Upper lobe of right lung (tissue), 1 donor: Measurements from ENCODE around the gene CDK18. TPM values are rescaled to one million over a fixed set of nuclear protein-coding genes. Genes with fewer than 3 reads are reported as not detected.

Experiments
- ATAC-seq: fragments of 200-7000 bp; cut with Tn5 transposase; one replicate; pipeline ENCODE4 v1.9.1; 2020; ENCODE audit warnings: mild to moderate bottlenecking, moderate library complexity
- DNase-seq: peaks from one replicate; pipeline ENCODE4 v3.0.0-alpha.2; 2020
- H3K27ac ChIP-seq: fragments of 200-600 bp; one replicate; pipeline ENCODE4 v1.8.0; 2022
- H3K27me3 ChIP-seq: fragments of 200-600 bp; one replicate; pipeline ENCODE4 v1.8.0; 2022; ENCODE audit warnings: mild to moderate bottlenecking
- H3K36me3 ChIP-seq: fragments of 200-600 bp; one replicate; pipeline ENCODE4 v1.8.0; 2022
- H3K4me1 ChIP-seq: fragments of 200-600 bp; one replicate; pipeline ENCODE4 v1.8.0; 2022
- H3K4me3 ChIP-seq: fragments of 200-600 bp; one replicate; pipeline ENCODE4 v1.8.0; 2022; ENCODE audit warnings: mild to moderate bottlenecking
- H3K9me3 ChIP-seq: fragments of 200-600 bp; one replicate; pipeline ENCODE4 v1.8.0; 2022
- CTCF ChIP-seq: fragments of 200-600 bp; IDR thresholded peaks from one replicate; pipeline ENCODE4 v1.8.0; 2022; ENCODE audit warnings: antibody characterized with exemption
- intact Hi-C: fragments of 100-400 bp; cut with DNase I; formaldehyde crosslinking; loops from one replicate; pipeline ENCODE4 v1.11.0; 2022
- total RNA-seq: library from RNA; stranded (reverse); fragmentation: NEBNext Ultra II Directional; extraction: Animal tissue kit (Norgen Biotek cat#: 25700); gene quantifications from one replicate; pipeline ENCODE4 v1.2.1, GENCODE V29; 2021
- donor health status: DM: no; HTN: yes; CAD: no; lungs with severe emphysema.

The CDK18 gene
- total RNA-seq, 1 donor from 2014 or later = 31.6 TPM

GRCh38 chr1:205543351-205544301 is 39.2 kb downstream of the CDK18 start:
- intact Hi-C loops = no loop called here
- peaks cover 15% of the 10 kb centered on the region for H3K4me1 ChIP-seq
- ATAC-seq (peak; percentile 87), DNase-seq (peak; percentile 87)
- no peaks in the 10 kb centered on the region for H3K36me3 ChIP-seq
- no peaks in the 10 kb centered on the region for H3K27me3 ChIP-seq
- TF ChIP-seq CTCF = no peak
- peak overlapping the region; percentile 77 for H3K27ac ChIP-seq
- H3K9me3 ChIP-seq = no peaks in the 10 kb centered on the region
- peak overlapping the region; percentile 34 for H3K4me3 ChIP-seq

DNA sequence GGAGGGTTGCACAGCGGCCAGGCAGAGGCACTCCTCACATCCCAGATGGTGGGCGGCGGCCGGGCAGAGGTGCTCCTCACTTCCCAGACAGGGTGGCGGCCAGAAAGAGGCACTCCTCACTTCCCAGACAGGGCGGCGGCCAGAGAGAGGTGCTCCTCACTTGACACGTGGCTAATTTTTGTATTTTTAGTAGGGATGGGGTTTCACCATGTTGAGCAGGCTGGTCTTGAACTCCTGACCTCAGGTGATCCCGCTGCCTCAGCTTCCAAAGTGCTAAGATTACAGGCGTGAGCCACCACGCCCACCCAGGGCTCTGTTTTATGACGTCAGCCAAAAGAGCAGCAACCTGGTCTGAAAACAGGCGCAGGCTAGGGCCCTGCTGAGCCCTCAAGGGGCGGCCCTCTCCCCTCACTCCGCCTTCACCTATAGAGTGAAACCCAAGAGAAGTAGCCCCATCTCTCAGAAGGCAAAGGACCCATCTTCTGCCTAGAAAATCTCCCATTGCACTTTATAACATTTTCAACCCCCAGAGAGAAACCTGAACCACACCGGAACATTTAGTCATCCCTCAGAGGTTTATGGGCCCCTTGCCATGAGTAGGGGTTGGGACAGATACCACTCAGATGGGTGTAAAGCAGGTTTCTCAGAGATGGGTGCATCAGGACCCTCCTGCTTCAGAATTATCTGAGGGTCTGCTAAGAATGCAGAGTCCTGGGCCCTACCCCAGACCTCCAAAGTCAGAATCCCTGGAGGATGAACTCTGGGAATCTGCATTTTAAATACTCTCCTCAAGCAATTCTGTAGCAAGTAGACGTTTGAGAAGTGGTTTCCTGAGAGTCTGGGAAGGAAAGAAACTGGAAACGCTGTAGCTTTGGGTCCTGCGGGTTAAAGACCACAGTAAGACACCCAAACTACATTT is 40.8 kb downstream of the CDK18 start:
- no peaks in the 10 kb centered on the region for H3K9me3 ChIP-seq
- peaks cover 14% of the 10 kb centered on the region for H3K4me1 ChIP-seq
- intact Hi-C loops = no loop called here
- H3K36me3 ChIP-seq = no peaks in the 10 kb centered on the region
- no peak for TF ChIP-seq CTCF
- ATAC-seq (no peak), DNase-seq (no peak)
- H3K4me3 ChIP-seq = no peak overlapping the region
- no peaks in the 10 kb centered on the region for H3K27me3 ChIP-seq
- no peak overlapping the region for H3K27ac ChIP-seq

DNA sequence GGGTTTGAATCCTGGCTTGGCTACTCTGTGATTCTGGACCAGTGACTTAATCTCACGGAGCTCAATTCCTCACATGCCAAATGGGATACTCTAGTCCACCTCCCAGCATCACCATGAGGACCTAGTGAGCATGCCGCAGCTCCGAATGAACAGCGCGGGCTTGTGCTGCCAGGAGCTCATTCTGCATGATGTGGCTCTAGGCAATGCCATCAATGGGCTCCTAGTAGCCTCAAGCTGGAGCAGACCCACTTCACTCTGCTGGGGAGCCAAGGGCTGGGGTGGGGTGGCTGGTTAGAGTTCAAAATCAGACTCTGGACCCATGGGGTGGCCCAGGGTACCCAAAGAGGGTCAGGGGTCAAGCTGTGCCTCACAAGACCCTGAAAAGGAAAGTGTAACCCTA is 41.5 kb downstream of the CDK18 start:
- H3K36me3 ChIP-seq = no peaks in the 10 kb centered on the region
- intact Hi-C loops = loop anchor here (2.0 kb wide), 1 partner anchor 19 kb away; no protein-coding TSS in a partner anchor
- no peak for TF ChIP-seq CTCF
- no peaks in the 10 kb centered on the region for H3K9me3 ChIP-seq
- no peak overlapping the region for H3K27ac ChIP-seq
- H3K27me3 ChIP-seq = no peaks in the 10 kb centered on the region
- DNase-seq (no peak), ATAC-seq (no peak)
- peaks cover 14% of the 10 kb centered on the region for H3K4me1 ChIP-seq
- no peak overlapping the region for H3K4me3 ChIP-seq

DNA sequence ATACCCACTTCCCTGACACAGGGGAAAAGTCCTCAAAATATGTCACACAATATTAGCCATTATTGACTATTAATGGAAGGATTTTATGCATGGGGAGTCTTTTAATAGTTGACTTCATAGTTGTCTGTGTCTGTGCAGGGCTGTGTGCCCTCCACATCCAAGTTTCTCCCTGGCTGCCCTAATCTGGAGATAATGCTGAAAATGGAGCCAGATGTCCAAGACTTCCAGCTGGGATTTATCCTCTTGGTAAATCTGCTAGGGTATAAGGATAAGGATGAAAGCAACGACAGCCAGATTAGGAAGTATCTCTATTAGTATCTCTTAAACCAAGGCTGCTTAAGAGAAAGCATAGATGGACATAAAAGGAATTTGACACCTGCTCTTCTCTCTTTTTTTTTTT is 42.1 kb downstream of the CDK18 start:
- intact Hi-C loops = loop anchor here (2.0 kb wide), 1 partner anchor 18 kb away; no protein-coding TSS in a partner anchor
- no peak for TF ChIP-seq CTCF
- H3K36me3 ChIP-seq = no peaks in the 10 kb centered on the region
- no peak overlapping the region for H3K27ac ChIP-seq
- H3K27me3 ChIP-seq = no peaks in the 10 kb centered on the region
- H3K4me3 ChIP-seq = no peak overlapping the region
- ATAC-seq (no peak), DNase-seq (no peak)
- no peaks in the 10 kb centered on the region for H3K9me3 ChIP-seq
- H3K4me1 ChIP-seq = peaks cover 14% of the 10 kb centered on the region

GRCh38 chr1:205547936-205548827 is 43.7 kb downstream of the CDK18 start:
- Histone ChIP-seq H3K9me3 (no peaks in the 10 kb centered on the region), H3K27me3 (no peaks in the 10 kb centered on the region), H3K4me1 (peaks cover 11% of the 10 kb centered on the region), H3K27ac (no peak overlapping the region), H3K4me3 (no peak overlapping the region), H3K36me3 (no peaks in the 10 kb centered on the region)
- intact Hi-C loops = loop anchor here (2.0 kb wide), 1 partner anchor 17 kb away; no protein-coding TSS in a partner anchor
- DNase-seq (no peak), ATAC-seq (no peak)
- TF ChIP-seq CTCF = no peak
